DMS153 (cell line): ENCODE measurements around the gene ABCA2.

Experiments used
- DNase-seq: peaks from one replicate; lab custom pipeline; 2025; lab: John Stamatoyannopoulos, UW

Gene ABCA2

GRCh38 chr9:136962701-136963248, 65.3 kb downstream of the ABCA2 start:
- no peak for DNase-seq

DNA sequence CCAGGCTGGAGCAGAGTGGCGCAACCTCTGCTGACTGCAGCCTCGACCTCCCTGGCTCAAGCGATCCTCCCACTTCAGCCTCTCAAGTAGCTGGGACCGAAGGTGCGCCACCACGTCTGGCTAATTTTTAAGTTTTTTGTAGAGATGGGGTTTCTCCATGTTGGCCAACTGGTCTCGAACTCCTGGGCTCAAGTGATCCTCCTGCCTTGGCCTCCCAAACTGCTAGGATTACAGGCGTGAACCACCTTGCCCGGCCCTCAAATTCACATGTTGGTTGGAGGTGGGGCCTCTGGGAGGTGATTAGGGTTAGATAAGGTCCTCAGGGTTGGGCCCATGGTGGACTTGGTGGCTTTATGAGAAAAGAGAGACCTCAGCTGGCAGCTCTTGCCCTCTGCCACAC, 65.9 kb downstream of the ABCA2 start:
- DNase-seq = no peak

- DNase-seq = no peak
These were observed 66.6 kb downstream of the ABCA2 start for GRCh38 chr9:136961279-136962065.

DNA sequence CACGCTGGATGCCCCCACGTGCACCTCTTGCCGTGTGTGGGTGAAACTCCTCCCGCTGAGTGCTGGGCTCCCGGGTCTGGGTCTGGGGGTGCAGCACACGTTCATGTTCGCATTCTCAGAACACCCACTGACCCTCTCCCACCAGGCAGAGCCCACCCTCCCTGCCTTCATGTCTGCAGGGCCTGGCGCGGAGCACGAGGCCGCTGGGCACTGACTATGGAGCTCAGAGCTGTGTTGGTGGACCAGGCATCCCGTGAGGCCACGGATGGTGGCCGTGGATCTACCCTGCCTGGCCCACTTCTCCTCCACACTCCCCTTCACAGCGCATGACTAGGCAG, 67.1 kb downstream of the ABCA2 start:
- no peak for DNase-seq

DNA sequence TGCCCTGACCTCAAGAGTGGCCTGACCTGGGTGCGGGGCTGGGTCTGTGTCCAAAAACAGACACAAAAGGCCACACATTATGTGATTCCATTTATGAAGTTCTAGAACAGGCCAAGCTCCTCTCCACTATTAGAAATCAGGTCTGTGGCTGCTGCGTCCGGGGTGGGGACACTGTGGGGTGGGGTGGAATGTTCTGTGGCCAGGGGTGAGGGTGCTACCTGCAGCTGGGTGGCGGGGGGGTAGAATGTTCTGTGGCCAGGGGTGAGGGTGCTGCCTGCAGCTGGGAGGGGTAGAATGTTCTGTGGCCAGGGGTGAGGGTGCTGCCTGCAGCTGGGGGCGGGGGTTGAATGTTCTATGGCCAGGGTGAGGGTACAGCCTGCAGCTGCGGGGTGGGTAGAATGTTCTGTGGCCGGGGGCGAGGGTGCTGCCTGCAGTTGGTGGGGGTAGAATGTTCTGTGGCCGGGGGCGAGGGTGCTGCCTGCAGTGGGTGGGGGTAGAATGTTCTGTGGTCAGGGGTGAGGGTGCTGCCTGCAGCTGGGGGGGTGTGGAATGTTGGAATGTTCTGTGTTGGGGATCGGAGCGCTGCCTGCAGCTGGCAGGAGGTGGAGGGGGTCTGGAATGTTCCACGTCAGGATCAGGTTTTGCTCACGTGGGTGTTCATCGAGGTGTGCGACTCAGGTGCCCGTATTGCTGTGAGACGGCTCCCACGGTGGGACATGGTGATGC, 67.7 kb downstream of the ABCA2 start:
- no peak for DNase-seq

- DNase-seq = no peak
These were observed 68.9 kb downstream of the ABCA2 start for GRCh38 chr9:136958898-136959850.

- no peak for DNase-seq
These were observed 69.6 kb downstream of the ABCA2 start for GRCh38 chr9:136958473-136958872.

DNA sequence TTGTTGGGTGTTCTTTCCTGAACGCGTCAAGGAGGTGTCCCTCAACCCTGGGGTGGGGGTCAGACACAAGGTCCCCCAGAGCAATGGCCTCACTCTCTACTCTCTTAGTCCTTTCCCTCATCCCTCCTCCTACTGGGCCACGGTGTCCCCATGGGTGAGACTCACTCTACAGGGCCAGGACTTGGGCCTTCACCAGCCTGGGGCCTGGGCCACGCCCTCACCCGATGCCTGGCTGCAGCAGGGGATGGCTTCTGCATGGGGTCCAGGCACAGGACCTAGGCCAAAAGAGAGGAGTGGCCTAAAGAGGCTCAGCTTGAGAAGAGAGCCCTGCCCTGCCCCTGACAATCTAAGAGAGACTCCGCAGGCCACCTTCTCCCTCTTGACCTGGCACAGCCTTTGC, 70.1 kb downstream of the ABCA2 start:
- DNase-seq = no peak

DNA sequence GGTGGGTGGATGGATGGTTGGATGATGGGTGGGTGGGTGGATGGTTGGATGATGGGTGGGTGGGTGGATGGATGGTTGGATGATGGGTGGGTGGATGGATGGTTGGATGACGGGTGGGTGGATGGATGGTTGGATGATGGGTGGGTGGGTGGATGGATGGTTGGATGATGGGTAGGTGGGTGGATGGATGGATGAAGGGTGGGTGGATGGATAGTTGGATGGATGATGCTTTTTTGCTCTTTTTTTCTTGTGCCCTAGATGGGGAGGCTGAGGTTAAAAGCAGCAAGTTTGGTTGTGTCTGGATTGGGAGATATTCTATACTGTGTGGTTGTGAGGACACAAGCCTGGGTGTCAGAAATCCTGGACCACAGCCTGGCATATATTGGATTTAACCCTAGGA, 70.6 kb downstream of the ABCA2 start:
- no peak for DNase-seq
